HG03558 (cell line): Measurements from ENCODE around the gene FOXK2.
"Not testable (repeated sequence)": the region's sequence is repeated elsewhere in the genome, so short reads cannot be mapped to it uniquely, and the experiment has no call there.

Experiments
- ATAC-seq: cut with Tn5 transposase; IDR thresholded peaks from one replicate; pipeline ENCODE4 v1.9.1; 2021; ENCODE audit warnings: moderate number of reproducible peaks; ENCODE audit not compliant: unreplicated experiment; ENCODE audit errors: extremely low read depth

The FOXK2 gene

GRCh38 chr17:82561429-82562035, 42.0 kb downstream of the FOXK2 start:
- ATAC-seq: no peak

GRCh38 chr17:82562718-82563220, 43.2 kb downstream of the FOXK2 start:
- ATAC-seq: not testable (repeated sequence)

- ATAC-seq: no peak
Measured at GRCh38 chr17:82563318-82563717, 43.8 kb downstream of the FOXK2 start.

- not testable (repeated sequence) for ATAC-seq
Measured at GRCh38 chr17:82563745-82564144, 44.2 kb downstream of the FOXK2 start.

GRCh38 chr17:82564241-82564640, 44.7 kb downstream of the FOXK2 start:
- ATAC-seq: no peak

GRCh38 chr17:82565551-82565950, 46.0 kb downstream of the FOXK2 start:
- ATAC-seq: no peak

GRCh38 chr17:82566129-82566960, 46.8 kb downstream of the FOXK2 start:
- no peak for ATAC-seq

GRCh38 chr17:82567286-82567685, 47.8 kb downstream of the FOXK2 start:
- no peak for ATAC-seq

- ATAC-seq: no peak
Measured at GRCh38 chr17:82568997-82569393, 49.5 kb downstream of the FOXK2 start.

- no peak for ATAC-seq
Measured at GRCh38 chr17:82569621-82570020, 50.1 kb downstream of the FOXK2 start.

- ATAC-seq: no peak
Measured at GRCh38 chr17:82570277-82570676, 50.7 kb downstream of the FOXK2 start.

GRCh38 chr17:82571855-82572254, 52.3 kb downstream of the FOXK2 start:
- ATAC-seq: no peak

GRCh38 chr17:82574041-82574440, 54.5 kb downstream of the FOXK2 start:
- ATAC-seq: no peak

GRCh38 chr17:82575581-82576221, 56.2 kb downstream of the FOXK2 start:
- ATAC-seq: not testable (repeated sequence)

- ATAC-seq: no peak
Measured at GRCh38 chr17:82577300-82577699, 57.8 kb downstream of the FOXK2 start.

GRCh38 chr17:82579969-82580368, 60.4 kb downstream of the FOXK2 start:
- ATAC-seq: not testable (repeated sequence)

GRCh38 chr17:82582213-82582612, 62.7 kb downstream of the FOXK2 start:
- ATAC-seq: no peak

GRCh38 chr17:82582709-82583108, 63.2 kb downstream of the FOXK2 start:
- ATAC-seq: no peak

- ATAC-seq: no peak
Measured at GRCh38 chr17:82583720-82584234, 64.2 kb downstream of the FOXK2 start.

GRCh38 chr17:82585935-82586575, 66.5 kb downstream of the FOXK2 start:
- ATAC-seq: not testable (repeated sequence)
